Hindlimb muscle (tissue), 1 donor: ENCODE measurements around the gene SHANK3. TPM values are rescaled to one million over a fixed set of nuclear protein-coding genes. Genes with fewer than 3 reads are reported as not detected.

Experiments
- DNase-seq: peaks from one replicate; pipeline ENCODE4 v3.0.0-alpha.2; 2013
- polyA plus RNA-seq: library from polyadenylated mRNA; unstranded; fragments of 120-200 nt; gene quantifications from one replicate; pipeline ENCODE4 v1.2.1, GENCODE V29; 2013; ENCODE audit not compliant: insufficient read length

Gene SHANK3
- polyA plus RNA-seq, 1 donor = 22.7 TPM

GRCh38 chr22:50678651-50679521, 6.3 kb downstream of the SHANK3 start:
- no peak for DNase-seq

GRCh38 chr22:50683086-50683993, 10.7 kb downstream of the SHANK3 start:
- DNase-seq = no peak

- DNase-seq = no peak
These were observed 11.4 kb downstream of the SHANK3 start for GRCh38 chr22:50683994-50684371.

DNA sequence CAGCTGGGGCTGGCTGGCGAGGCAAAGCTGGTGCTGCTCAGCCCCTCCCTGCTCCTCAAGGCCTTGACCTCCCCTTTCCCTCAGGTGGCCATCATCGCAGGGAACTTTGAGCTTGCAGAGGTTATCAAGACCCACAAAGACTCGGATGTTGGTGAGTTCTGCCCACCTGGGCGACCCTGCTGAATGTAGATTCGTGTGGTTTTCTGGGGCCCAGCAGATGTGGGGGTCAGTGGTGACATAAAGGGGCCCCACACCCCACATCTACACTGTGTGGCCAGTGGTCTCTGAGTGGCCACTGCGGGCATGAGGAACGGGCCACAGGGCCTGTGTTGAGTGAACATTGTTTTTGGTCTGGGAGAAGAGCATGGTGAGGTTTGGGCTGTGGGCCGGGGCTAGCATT, 11.9 kb downstream of the SHANK3 start:
- no peak for DNase-seq

DNA sequence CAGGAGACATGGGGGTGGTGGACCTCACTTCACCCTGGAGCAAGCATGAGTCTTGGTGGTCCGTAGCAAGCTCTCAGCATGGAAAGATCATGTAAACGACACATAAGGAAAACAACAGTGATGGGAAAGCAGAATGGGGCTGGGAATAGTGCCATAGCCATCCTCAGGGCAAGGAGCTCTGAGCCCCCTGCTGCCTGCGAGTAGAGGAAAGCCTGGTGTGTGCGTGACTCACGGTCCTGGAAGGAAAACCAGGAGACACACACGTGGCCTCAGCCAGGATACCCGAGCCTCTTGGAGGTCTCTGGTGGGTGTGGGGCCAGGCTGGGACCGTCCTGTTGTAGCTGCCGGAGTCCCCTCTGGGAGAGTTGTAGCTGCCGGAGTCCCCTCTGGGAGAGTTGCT, 12.4 kb downstream of the SHANK3 start:
- no peak for DNase-seq

DNA sequence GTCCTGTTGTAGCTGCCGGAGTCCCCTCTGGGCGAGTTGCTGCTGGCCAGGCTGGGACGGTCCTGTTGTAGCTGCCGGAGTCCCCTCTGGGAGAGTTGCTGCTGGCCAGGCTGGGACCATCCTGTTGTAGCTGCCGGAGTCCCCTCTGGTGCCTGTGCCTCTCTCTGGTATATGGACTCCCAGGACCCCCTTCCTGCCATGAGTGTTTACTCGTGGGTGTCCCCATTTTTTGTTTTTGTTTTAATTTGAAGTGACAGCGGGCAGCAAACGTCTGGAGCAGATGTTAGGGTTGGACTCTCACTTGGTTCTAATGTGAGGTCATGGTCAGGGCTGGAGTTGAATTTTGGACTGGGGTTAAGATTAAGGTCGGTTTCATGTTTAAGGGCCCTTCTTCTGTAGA, 14.2 kb downstream of the SHANK3 start:
- DNase-seq = no peak

- no peak for DNase-seq
These were observed 15.2 kb downstream of the SHANK3 start for GRCh38 chr22:50687829-50688228.

- DNase-seq = no peak
These were observed 15.8 kb downstream of the SHANK3 start for GRCh38 chr22:50688448-50688847.

- no peak for DNase-seq
These were observed 18.9 kb downstream of the SHANK3 start for GRCh38 chr22:50691521-50691920.

DNA sequence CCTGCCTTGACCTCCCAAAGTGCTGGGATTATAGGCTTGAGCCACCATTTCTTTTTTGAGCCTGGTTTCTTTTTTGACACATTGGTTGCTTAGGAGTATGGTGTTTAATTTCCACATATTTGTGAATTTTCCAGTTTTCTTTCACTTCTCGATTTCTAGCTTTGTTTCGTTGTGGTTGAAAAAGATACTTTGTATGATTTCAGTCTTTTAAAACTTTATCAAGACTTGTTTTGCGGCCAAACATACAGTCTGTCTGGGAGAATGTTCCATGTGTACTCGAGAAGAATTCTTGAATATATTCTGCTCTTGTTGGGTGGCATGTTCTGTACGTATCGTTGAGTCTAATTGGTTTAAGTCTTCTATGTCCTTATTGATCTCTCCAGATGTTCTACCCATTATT, 20.8 kb downstream of the SHANK3 start:
- DNase-seq = no peak

- DNase-seq = no peak
These were observed 21.5 kb downstream of the SHANK3 start for GRCh38 chr22:50694099-50694605.

DNA sequence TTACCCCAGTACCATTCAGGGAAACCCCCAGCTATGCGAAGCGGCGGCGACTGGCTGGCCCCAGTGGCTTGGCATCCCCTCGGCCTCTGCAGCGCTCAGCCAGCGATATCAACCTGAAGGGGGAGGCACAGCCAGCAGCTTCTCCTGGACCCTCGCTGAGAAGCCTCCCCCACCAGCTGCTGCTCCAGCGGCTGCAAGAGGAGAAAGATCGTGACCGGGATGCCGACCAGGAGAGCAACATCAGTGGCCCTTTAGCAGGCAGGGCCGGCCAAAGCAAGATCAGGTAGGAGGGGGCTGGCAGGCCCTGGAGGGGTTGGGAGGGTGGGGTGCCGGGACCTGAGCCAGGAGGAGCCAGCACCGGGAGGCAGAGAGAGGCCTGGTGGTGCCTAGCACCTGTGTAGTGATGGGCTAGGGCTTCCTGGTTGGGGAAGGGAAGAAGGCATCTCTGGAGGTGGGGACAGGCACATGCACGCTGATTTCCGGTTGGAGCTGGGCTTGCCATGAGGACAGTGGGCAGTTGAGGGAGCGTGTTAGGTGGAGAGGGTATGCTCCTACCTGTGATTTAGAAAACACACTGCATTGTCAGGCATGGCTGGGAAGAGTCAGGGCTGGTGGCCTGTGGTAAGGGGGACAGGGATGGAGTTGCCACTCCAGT, 22.3 kb downstream of the SHANK3 start:
- DNase-seq = no peak

DNA sequence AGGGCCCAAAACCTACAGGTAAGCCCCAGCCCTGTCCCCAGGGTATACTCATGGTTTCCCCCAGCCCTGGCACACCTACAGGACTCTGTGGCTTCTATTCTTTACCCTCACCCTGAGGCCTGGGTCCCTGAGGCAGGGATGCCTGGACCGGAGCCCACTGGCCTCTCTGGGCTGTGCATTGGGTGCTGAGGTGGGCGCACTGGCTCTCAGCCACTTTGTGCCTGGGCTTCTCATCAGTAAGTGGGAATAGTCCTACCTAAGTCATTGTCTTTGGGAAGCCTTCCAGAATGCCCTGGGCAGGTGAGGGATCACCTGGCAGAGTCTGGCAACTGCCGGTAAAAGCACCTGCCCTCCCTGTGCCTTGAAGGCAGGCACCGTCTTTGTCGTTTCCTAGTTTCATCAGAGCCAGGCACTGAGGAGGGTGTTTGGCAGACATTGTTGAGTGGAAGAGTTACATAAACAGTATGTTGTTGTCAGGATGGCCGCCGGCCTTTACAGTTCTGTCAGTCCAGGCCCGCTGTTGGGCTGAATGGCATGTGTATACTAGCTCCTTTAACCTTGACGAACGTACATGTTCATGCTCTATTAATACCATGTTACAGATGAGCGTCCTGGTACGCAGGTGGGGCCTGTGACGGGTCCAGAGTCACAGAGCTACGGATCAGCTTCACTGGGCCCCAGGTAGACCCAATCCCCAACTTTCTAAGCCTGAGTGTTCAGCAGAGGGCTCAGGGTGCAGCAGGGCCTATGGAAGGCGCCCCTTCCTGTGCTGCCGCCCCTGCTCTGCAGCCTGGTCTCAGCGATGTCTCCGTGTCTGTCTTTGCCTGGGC, 23.0 kb downstream of the SHANK3 start:
- DNase-seq = no peak

DNA sequence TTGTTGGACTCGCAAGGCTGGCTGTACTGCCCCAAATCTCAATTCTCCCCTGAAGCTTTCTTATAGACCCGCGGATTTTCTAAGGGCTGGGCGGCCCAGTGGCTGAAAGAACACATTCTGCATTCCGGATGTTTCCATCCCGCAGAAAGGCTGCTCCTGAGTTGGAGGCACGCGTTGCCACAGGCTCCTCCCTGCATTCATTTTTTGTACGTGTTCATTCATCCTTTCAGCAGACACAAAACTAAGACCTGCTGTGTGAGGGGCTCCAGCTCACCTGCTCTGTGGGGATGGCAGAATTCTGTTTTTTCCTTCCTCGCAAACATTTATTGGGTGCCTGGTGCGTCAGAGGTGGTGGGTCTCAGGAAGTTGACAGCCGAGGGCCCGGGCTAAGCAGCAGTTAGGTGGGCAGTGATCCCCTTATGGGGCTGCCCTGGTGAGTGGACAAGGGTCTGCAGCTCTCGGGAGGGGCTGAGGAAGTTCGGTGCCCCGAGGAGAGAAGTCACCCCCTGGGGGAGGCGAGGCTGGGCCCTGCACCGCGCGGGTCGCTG, 23.7 kb downstream of the SHANK3 start:
- DNase-seq = no peak

- no peak for DNase-seq
These were observed 24.4 kb downstream of the SHANK3 start for GRCh38 chr22:50696799-50697561.

- DNase-seq = no peak
These were observed 25.3 kb downstream of the SHANK3 start for GRCh38 chr22:50697667-50698506.

DNA sequence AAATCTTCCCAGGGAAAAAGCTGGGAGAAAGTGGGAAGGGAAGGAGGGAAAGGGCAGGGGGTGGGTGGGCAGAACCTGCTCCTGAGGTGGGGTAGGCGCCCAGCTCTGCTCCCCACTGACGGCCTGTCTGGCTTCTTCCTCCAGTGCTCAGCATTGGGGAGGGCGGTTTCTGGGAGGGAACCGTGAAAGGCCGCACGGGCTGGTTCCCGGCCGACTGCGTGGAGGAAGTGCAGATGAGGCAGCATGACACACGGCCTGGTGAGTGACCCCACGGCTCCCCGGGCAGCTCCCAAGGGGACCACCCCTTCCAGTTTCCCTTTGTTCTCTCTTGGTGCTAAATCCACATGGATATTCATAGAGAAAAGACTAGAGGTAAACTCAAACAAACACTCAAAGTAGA, 25.9 kb downstream of the SHANK3 start:
- DNase-seq = no peak

- DNase-seq = no peak
These were observed 26.6 kb downstream of the SHANK3 start for GRCh38 chr22:50699001-50699755.

DNA sequence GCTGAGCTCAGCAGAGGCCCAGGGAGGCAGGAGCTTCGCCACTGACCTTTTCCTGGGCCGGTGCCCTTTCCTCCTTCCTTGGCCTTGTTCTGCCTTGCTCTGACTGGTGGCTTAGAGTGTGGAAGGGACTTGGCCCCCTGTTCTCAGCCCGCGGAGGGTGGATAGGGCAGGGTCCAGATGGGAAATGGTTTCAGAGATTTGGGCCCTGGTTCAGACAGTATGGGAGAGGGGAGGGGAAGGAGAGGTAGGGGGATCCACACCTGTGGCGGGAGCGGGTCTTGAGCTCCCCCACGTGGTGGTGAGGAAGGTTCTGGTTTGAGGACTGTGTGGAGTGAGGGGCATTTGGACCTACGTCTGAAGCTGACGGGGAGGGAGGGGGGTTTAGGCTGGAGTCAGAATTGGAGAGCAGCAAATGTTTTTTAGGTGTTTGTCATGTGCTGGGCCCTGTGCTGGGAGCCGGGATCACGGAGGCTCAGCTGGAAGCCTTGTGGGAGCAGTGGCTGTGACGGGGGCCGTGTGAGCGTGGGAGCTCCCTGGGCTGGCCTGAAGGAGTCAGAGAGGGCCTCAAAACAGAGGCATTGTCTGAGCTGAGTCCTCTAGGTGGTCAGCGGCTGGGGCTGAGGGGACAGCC, 27.2 kb downstream of the SHANK3 start:
- no peak for DNase-seq
